ENCODE results near the gene SFMBT2. TPM values are rescaled to one million over a fixed set of nuclear protein-coding genes. Genes with fewer than 3 reads are reported as not detected.

The SFMBT2 gene
- total and polyA plus RNA-seq, 2 of the 4 experiments (the other 2 are of a cell fraction) = 0.70 to 1.3 TPM

DNA sequence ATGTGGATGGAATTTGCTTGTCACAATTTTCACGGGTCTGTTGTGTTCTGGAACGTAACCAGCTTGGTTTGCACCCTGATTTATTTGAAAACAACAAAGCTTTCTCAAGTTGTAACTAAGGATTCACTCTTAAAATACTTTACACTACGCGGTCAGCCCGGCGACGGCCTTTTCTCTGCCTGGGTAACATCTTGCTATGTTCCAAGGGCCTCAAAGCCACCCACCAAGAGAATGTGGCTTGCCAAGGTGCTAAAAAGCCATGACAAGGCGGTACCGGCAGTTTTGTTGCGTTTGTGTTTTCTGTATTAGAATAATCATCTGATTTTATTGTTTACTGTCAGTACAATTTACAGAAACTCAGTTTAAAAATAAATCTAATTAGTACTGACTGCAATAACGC lies 220.9 kb downstream of the SFMBT2 start:
- dilution Hi-C loops (cut with HindIII; ENCODE audit: low sequenced_read_pairs, unreplicated experiment) = no loop called here
- no peak overlapping the region for H3K4me2 ChIP-seq (ENCODE audit: low read depth, low read length)
- in situ Hi-C loops (cut with MboI; ENCODE audit: low sequenced_read_pairs) = no loop called here

More for the DNA sequence above, 220.9 kb downstream of the SFMBT2 start:
- Histone ChIP-seq H4K8ac (ENCODE audit: low read depth in 2 of 2, low read length in 2 of 2) (no peak overlapping the region), H3K9me3 (ENCODE audit: control insufficient read depth, insufficient read depth, low read length) (no peaks in the 10 kb centered on the region), H3K14ac (replicated peaks; ENCODE audit: low read depth, low read length) (no peak overlapping the region), H2BK15ac (ENCODE audit: low read depth, low read length) (no peak overlapping the region), H2BK20ac (ENCODE audit: low read depth, low read length) (no peak overlapping the region), H3K18ac (ENCODE audit: low read depth, low read length) (no peak overlapping the region), H3K9me1 (ENCODE audit: insufficient read depth, low read length) (no peaks in the 10 kb centered on the region), H3K4me1 (ENCODE audit: control insufficient read depth, insufficient read depth, low read length) (no peaks in the 10 kb centered on the region), H2BK5ac (ENCODE audit: low read depth, low read length, poor library complexity, severe bottlenecking) (no peak overlapping the region), H2AK9ac (replicated peaks; ENCODE audit: low read depth, low read length, poor library complexity) (no peak overlapping the region), H3K27ac (ENCODE audit: insufficient read depth, low read length) (no peak overlapping the region), H3K79me1 (ENCODE audit: low read depth in 1 of 2, low read length in 2 of 2) (no peaks in the 10 kb centered on the region), H4K20me1 (ENCODE audit: insufficient read depth, low read length) (no peaks in the 10 kb centered on the region), H3K23ac (ENCODE audit: low read depth, low read length) (no peak overlapping the region), H2BK120ac (ENCODE audit: low read depth, low read length) (no peak overlapping the region), H2AFZ (replicated peaks; ENCODE audit: low read length, poor library complexity) (no peak overlapping the region), H4K5ac (ENCODE audit: low read depth, low read length) (no peak overlapping the region), H3K4me3 (ENCODE audit: insufficient read depth, low read depth, low read length) (no peak overlapping the region), H3K27me3 (ENCODE audit: control insufficient read depth, insufficient read depth, low read length) (no peaks in the 10 kb centered on the region), H3K9ac (ENCODE audit: low read depth, low read length) (no peak overlapping the region), H2AK5ac (ENCODE audit: low read depth, low read length) (no peak overlapping the region), H4K91ac (ENCODE audit: insufficient read depth, low read depth, low read length) (no peak overlapping the region), H3K4ac (ENCODE audit: low read depth, low read length) (no peak overlapping the region), H3K56ac (ENCODE audit: extremely low read depth, insufficient read depth, low read length) (no peak overlapping the region), H3K36me3 (ENCODE audit: control insufficient read depth, insufficient read depth, low read length) (no peaks in the 10 kb centered on the region; the same call in 1 of the 2 replicates)
- DNase-seq (no peak), ATAC-seq (ENCODE audit: low read depth) (no peak)
- intact Hi-C loops (cut with micrococcal nuclease) = no loop called here
- TF ChIP-seq NFE2L2 (IDR thresholded peaks at IDR 0.05; ENCODE audit: low read depth, low read length) (no peak), MXI1 (IDR thresholded peaks at IDR 0.05; ENCODE audit: borderline replicate concordance, low read depth, low read length) (no peak), CEBPB (IDR thresholded peaks at IDR 0.05; ENCODE audit: low read depth, low read length) (no peak)
- TF ChIP-seq, protein P1, sequence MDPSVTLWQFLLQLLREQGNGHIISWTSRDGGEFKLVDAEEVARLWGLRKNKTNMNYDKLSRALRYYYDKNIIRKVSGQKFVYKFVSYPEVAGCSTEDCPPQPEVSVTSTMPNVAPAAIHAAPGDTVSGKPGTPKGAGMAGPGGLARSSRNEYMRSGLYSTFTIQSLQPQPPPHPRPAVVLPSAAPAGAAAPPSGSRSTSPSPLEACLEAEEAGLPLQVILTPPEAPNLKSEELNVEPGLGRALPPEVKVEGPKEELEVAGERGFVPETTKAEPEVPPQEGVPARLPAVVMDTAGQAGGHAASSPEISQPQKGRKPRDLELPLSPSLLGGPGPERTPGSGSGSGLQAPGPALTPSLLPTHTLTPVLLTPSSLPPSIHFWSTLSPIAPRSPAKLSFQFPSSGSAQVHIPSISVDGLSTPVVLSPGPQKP (IDR thresholded peaks at IDR 0.05; ENCODE audit: borderline replicate concordance, low read depth, low read length) = no peak
- WGBS, 2 experiments (ENCODE audit: extremely low coverage in 2 of 2, insufficient read length in 1 of 2) = 40% methylated on average over 1 of the region's 11 CpGs; no CpG with 5 or more reads in 1 of the 2 experiments
- ChIA-PET CTCF (no interaction called here), POLR2A (ENCODE audit: unreplicated experiment) (no interaction called here)
- BruUV-seq (replicated peaks) = no TSS peak

All from IMR-90 (cell line).